Ishikawa (cell line): ENCODE results near the gene ZFAND2B.

Experiments
- CREB1 ChIP-seq: IDR thresholded peaks from 2 replicates; pipeline ENCODE4 v1.6.1; 2012; ENCODE audit warnings: low read depth
- MAX ChIP-seq: IDR thresholded peaks from 2 replicates; pipeline ENCODE4 v1.6.1; 2012
- RAD21 ChIP-seq: IDR thresholded peaks from 2 replicates; pipeline ENCODE4 v1.6.1; 2012; ENCODE audit warnings: low read depth
- REST ChIP-seq: IDR thresholded peaks from 2 replicates; pipeline ENCODE4 v1.6.1; 2012; ENCODE audit warnings: low read depth, mild to moderate bottlenecking
- USF1 ChIP-seq: IDR thresholded peaks from 2 replicates; pipeline ENCODE4 v1.6.1; 2012
- YY1 ChIP-seq: IDR thresholded peaks from 2 replicates; pipeline ENCODE4 v1.6.1; 2012; ENCODE audit warnings: low read depth

GRCh38 chr2:219219784-219220532 lies 13.4 kb downstream of the ZFAND2B start:
- no peak for TF ChIP-seq MAX
- TF ChIP-seq CREB1 = no peak
- TF ChIP-seq REST = no peak
- TF ChIP-seq USF1 = no peak
- no peak for TF ChIP-seq YY1
- TF ChIP-seq RAD21 = no peak
